Kidney epithelial cell (primary cell): Measurements from ENCODE around the gene TGFBR2. TPM values are rescaled to one million over a fixed set of nuclear protein-coding genes. Genes with fewer than 3 reads are reported as not detected.

Source experiments
- DNase-seq: peaks from one replicate; pipeline ENCODE4 v3.0.0-alpha.2; 2010; ENCODE audit warnings: low read depth
- H3K27me3 ChIP-seq: 2 replicates; pipeline ENCODE4 v1.6.0; 2011; ENCODE audit warnings: low read length; ENCODE audit not compliant: control insufficient read depth, insufficient read depth
- H3K36me3 ChIP-seq: 2 replicates; pipeline ENCODE4 v1.5.1; 2011; ENCODE audit warnings: low read length; ENCODE audit not compliant: control insufficient read depth, insufficient read depth
- H3K4me3 ChIP-seq: 2 replicates; pipeline ENCODE4 v1.5.1; 2011; ENCODE audit warnings: low read depth, mild to moderate bottlenecking, control low read depth, low read length
- CTCF ChIP-seq: IDR thresholded peaks from 2 replicates; pipeline ENCODE4 v1.5.1; 2011; ENCODE audit warnings: mild to moderate bottlenecking, moderate library complexity, low read length, control low read depth, inconsistent platforms; ENCODE audit not compliant: insufficient read depth, poor library complexity, severe bottlenecking
- total RNA-seq: library from RNA; depleted of rRNA; stranded (reverse); fragments of >200 nt; gene quantifications from 2 replicates; pipeline ENCODE4 v1.2.3, GENCODE V29; 2015

Gene TGFBR2
- total RNA-seq, 1 donor from 2014 or later: 33.4 TPM

DNA sequence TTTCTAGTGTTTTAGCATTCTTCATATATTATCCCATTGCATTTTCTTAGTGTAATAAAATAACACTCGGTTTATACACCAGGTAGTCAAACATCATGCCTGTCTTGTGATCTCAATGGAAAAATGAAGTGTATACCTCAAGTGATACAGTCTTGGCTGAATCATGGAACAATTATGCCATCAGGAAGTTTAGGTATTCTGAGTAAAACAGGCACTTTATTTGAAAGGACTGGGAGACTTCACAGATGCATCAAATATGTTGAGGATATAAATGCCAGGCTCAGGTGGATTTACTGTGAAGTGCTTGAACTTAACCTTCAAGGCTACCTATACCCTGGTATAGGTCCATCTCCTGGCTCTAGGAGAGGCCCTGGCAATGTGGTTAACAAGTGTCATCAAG lies 8.5 kb downstream of the TGFBR2 start:
- H3K36me3 ChIP-seq: no peaks in the 10 kb centered on the region
- H3K4me3 ChIP-seq: no peak overlapping the region
- H3K27me3 ChIP-seq: no peaks in the 10 kb centered on the region
- no peak for DNase-seq
- no peak for TF ChIP-seq CTCF

DNA sequence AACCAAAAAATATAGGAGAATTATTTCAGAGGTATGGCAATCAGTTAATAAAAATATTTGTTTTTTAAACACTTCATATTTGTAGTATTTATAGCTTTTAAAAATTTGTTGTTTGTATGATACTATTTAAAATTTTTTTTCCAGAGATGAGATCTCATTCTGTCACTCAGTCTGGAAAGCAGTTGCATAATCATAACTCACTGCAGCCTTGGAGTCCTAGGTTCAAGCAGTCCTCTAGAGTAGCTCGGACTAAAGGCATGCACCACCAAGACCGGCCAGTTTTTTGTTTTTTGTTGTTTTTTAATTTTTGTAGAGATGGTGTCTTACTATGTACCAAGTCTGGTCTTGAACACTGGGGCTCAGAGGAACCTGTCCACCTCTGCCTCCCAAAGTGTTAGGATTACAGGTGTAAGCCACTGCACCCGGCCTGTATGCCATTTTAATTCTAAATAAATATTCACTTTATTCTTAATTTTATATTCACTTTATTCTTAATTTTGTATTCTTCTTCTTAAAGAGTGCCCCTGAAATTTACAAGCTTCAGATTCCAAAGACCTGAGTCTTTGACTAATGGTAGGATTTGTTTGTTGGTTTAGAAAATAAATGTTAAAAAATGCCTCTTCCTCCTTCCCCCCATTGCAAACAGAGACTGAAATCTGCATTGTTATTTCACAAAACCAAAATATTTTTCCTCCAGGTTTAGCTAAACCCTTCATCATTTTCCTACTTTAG lies 9.4 kb downstream of the TGFBR2 start:
- Histone ChIP-seq H3K36me3 (no peaks in the 10 kb centered on the region), H3K27me3 (no peaks in the 10 kb centered on the region), H3K4me3 (no peak overlapping the region)
- DNase-seq: no peak
- TF ChIP-seq CTCF: no peak

DNA sequence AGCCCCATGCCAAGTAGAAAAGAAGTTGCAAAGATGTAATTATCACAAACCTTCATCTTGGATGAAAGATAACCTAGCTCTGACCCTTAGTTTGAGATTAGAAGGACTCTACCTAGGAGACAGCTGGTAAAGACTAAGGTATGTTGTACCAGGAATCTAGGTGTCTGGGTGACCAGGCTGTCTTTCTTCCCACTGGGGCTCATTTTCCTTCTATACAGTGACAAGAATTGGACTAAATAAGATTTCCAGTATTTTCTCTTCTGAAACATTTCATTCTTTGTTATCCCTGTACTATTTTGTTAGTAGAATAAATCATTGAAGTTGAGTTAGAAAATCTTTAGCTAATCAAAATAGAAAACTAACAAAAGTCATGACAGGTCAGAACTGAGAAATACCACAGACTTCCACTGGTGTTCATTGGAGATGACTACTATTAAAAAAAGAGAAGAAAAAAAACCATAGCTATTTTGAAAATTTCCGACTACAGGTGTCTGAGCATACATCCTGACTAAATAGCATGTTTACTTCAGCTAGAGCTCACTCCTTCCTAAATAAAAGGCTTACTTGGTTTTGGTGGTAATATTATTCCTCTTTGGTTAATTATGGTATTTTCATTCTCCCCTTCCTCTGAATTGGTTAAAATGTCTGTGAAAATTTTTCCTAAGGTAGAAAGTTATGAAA lies 10.1 kb downstream of the TGFBR2 start:
- no peaks in the 10 kb centered on the region for H3K36me3 ChIP-seq
- no peak for DNase-seq
- no peak for TF ChIP-seq CTCF
- H3K27me3 ChIP-seq: no peaks in the 10 kb centered on the region
- no peak overlapping the region for H3K4me3 ChIP-seq

GRCh38 chr3:30617069-30617468 lies 10.7 kb downstream of the TGFBR2 start:
- TF ChIP-seq CTCF: no peak
- Histone ChIP-seq H3K27me3 (no peaks in the 10 kb centered on the region), H3K36me3 (no peaks in the 10 kb centered on the region), H3K4me3 (no peak overlapping the region)
- no peak for DNase-seq

DNA sequence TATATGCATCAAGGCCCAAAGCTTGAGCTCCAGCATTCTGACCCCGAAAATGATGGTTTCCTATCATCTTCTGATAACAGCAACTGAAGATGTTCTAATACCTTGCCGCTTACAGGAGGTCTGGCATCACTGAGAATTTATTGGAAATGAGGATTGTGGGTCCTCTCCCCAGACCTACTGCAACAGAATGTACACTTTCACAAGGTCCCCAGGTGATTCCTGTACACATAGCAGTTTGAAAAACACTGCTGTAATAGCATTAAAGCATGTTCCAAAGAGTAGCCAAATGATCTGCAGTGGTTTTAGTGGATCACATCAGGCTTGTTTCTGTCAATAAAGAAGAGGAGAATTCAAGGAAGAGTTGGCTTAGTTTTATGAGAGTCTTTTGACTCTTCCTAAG lies 11.3 kb downstream of the TGFBR2 start:
- DNase-seq: no peak
- Histone ChIP-seq H3K36me3 (no peaks in the 10 kb centered on the region), H3K4me3 (no peak overlapping the region), H3K27me3 (no peaks in the 10 kb centered on the region)
- TF ChIP-seq CTCF: no peak
